GM23248 (cell line): ENCODE data around the gene MRPS24. TPM values are rescaled to one million over a fixed set of nuclear protein-coding genes. Genes with fewer than 3 reads are reported as not detected.
A peak's percentile ranks its signal among the peaks of the same experiment; 100 is the strongest.

Experiments
- DNase-seq: peaks from one replicate; pipeline ENCODE4 v3.0.0-alpha.2; 2015
- H2AFZ ChIP-seq: fragments of 200-600 bp; sonication (generic); 2 replicates; pipeline ENCODE4 v1.6.1; 2016; ENCODE audit warnings: antibody characterized with exemption
- H3F3A ChIP-seq: fragments of 200-600 bp; sonication (generic); 2 replicates; pipeline ENCODE4 v1.6.1; 2016; ENCODE audit warnings: mild to moderate bottlenecking, antibody characterized with exemption, mixed run types; ENCODE audit not compliant: insufficient read depth
- H3K27ac ChIP-seq: fragments of 200-600 bp; sonication (generic); 2 replicates; pipeline ENCODE4 v1.5.1; 2016; ENCODE audit warnings: mild to moderate bottlenecking
- H3K27me3 ChIP-seq: fragments of 200-600 bp; sonication (generic); replicated peaks from 2 replicates; pipeline ENCODE4 v1.6.1; 2016; ENCODE audit warnings: mild to moderate bottlenecking; ENCODE audit not compliant: insufficient read depth
- H3K36me3 ChIP-seq: fragments of 200-600 bp; sonication (generic); 2 replicates; pipeline ENCODE4 v1.6.1; 2016; ENCODE audit warnings: low read depth, mild to moderate bottlenecking
- H3K4me1 ChIP-seq: fragments of 200-600 bp; sonication (generic); 2 replicates; pipeline ENCODE4 v1.6.1; 2016; ENCODE audit warnings: mild to moderate bottlenecking; ENCODE audit not compliant: insufficient read depth
- H3K4me2 ChIP-seq: fragments of 200-600 bp; sonication (generic); one replicate; pipeline ENCODE4 v1.6.1; 2016; ENCODE audit warnings: mild to moderate bottlenecking; ENCODE audit not compliant: unreplicated experiment
- H3K4me3 ChIP-seq: fragments of 200-600 bp; sonication (generic); 2 replicates; pipeline ENCODE4 v1.5.1; 2016; ENCODE audit warnings: mild to moderate bottlenecking
- H3K79me2 ChIP-seq: fragments of 200-600 bp; sonication (generic); 2 replicates; pipeline ENCODE4 v1.6.1; 2016; ENCODE audit warnings: mild to moderate bottlenecking; ENCODE audit not compliant: insufficient read depth
- H3K9ac ChIP-seq: fragments of 200-600 bp; sonication (generic); 2 replicates; pipeline ENCODE4 v1.6.1; 2016; ENCODE audit warnings: mild to moderate bottlenecking
- H3K9me2 ChIP-seq: fragments of 200-600 bp; sonication (generic); 2 replicates; pipeline ENCODE4 v1.6.1; 2016; ENCODE audit warnings: mixed run types, mild to moderate bottlenecking, moderate library complexity; ENCODE audit not compliant: insufficient read depth
- H3K9me3 ChIP-seq: fragments of 200-600 bp; sonication (generic); one replicate; pipeline ENCODE4 v1.6.1; 2017; ENCODE audit warnings: low read depth
- H4K20me1 ChIP-seq: fragments of 200-600 bp; sonication (generic); 2 replicates; pipeline ENCODE4 v1.6.0; 2016; ENCODE audit not compliant: insufficient read depth
- EZH2 ChIP-seq: fragments of 200-600 bp; sonication (generic); IDR thresholded peaks from 2 replicates; pipeline ENCODE4 v1.6.1; 2018; ENCODE audit warnings: antibody characterized with exemption, mild to moderate bottlenecking; ENCODE audit not compliant: insufficient read depth, poor library complexity, severe bottlenecking
- EZH2phosphoT487 ChIP-seq: fragments of 200-600 bp; sonication (generic); IDR thresholded peaks from 2 replicates; pipeline ENCODE4 v1.6.1; 2018; ENCODE audit warnings: antibody characterized with exemption, moderate library complexity, mild to moderate bottlenecking, low read depth; ENCODE audit not compliant: insufficient read depth
- WGBS, 2 experiments: methylation state at CpG; one replicate each; pipeline ENCODE4 v1.1.6; 2015 to 2017; ENCODE audit warnings: low lambda C conversion rate in 2 of 2, low coverage in 1 of 2; ENCODE audit errors: missing lambda C conversion rate in 2 of 2; 5-methylcytosine and 5-hydroxymethylcytosine counted together
- in situ Hi-C: fragments of 300-500 bp; cut with MboI; formaldehyde crosslinking; loops from 2 replicates; pipeline ENCODE4 v1.15.0; 2020
- polyA plus RNA-seq: library from polyadenylated mRNA; unstranded; fragments of >200 nt; fragmentation: Nextera tagmentation; extraction: Ambion mirVana; gene quantifications from 2 replicates; pipeline ENCODE4 v1.2.1, GENCODE V29; 2016
- total RNA-seq: library from RNA; depleted of rRNA; stranded (reverse); fragments of >200 nt; shearing (Covaris generic); gene quantifications from 2 replicates; pipeline ENCODE4 v1.2.3, GENCODE V29; 2014

MRPS24 gene
- total and polyA plus RNA-seq, 2 experiments from 2014 or later: 113 to 163 TPM

DNA sequence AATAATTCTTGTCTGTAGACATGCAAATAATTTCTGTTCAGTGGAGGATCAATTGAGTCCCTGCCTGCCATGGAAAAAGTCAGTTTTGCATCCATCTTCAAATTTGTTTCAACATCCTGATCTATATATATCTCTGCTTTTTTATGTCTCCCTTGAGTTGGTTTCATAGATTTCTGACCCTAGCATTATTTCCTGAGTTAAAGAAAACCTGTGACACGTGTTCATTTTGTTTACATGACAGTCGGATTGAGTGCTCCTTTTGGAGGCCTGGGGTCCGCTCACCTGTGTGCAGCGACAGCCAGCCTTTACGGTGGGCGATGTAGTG, 674 bp downstream of the MRPS24 start:
- 5 to 7% methylated on average over 6 of the region's 6 CpGs for WGBS, 2 experiments

DNA sequence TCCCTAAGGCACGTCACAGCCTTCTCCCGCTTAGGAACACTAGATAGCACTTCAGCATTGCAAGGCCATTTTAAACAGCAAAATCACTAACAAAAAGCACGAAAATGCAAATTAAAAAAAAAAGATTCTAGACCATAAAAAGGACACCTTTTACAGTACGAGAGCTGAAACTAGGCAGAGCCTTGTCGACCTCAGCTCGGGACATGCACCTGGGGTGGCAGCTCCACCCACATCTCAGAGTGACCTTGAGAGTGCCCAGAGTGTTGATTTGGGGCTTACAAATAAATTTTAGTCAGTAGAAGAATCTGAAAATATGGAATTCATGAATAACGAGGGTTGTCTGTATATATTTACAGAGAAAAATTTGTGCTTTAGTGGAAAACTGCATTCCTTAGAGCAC, 1.1 kb downstream of the MRPS24 start:
- peaks cover 15% of the 10 kb centered on the region for H3K79me2 ChIP-seq
- H3K27me3 ChIP-seq: no peaks in the 10 kb centered on the region
- H3K9me2 ChIP-seq: no peaks in the 10 kb centered on the region
- H3K27ac ChIP-seq: peak overlapping the region; percentile 100; the same call in 1 of the 2 replicates
- H3K36me3 ChIP-seq: no peaks in the 10 kb centered on the region; the same call in none of the 2 replicates
- H2AFZ ChIP-seq: peak overlapping the region; percentile 43; the same call in 1 of the 2 replicates
- DNase-seq: no peak
- H3K4me3 ChIP-seq: peak overlapping the region; percentile 85
- no peaks in the 10 kb centered on the region for H3K9me3 ChIP-seq
- H4K20me1 ChIP-seq: no peaks in the 10 kb centered on the region
- in situ Hi-C loops: no loop called here
- WGBS, 2 experiments: 75 to 77% methylated on average over 7 of the region's 7 CpGs
- peak overlapping the region; percentile 98 for H3K9ac ChIP-seq
- peaks cover 40% of the 10 kb centered on the region for H3F3A ChIP-seq
- no peak for TF ChIP-seq EZH2
- TF ChIP-seq EZH2phosphoT487: no peak
- H3K4me2 ChIP-seq: peak overlapping the region; percentile 94
- H3K4me1 ChIP-seq: peaks cover 41% of the 10 kb centered on the region

More for the DNA sequence above, 674 bp downstream of the MRPS24 start:
- no peaks in the 10 kb centered on the region for H3K27me3 ChIP-seq
- H3K9me3 ChIP-seq: no peaks in the 10 kb centered on the region
- peak overlapping the region; percentile 85 for H3K4me3 ChIP-seq
- peak overlapping the region; percentile 43; the same call in 1 of the 2 replicates for H2AFZ ChIP-seq
- H3K27ac ChIP-seq: peak overlapping the region; percentile 100
- H3K36me3 ChIP-seq: no peaks in the 10 kb centered on the region; the same call in none of the 2 replicates
- H3K4me2 ChIP-seq: peak overlapping the region; percentile 94
- peaks cover 44% of the 10 kb centered on the region for H3K4me1 ChIP-seq
- peak; percentile 10 for DNase-seq
- peak overlapping the region; percentile 98 for H3K9ac ChIP-seq
- TF ChIP-seq EZH2phosphoT487: no peak
- no peak for TF ChIP-seq EZH2
- H3K9me2 ChIP-seq: no peaks in the 10 kb centered on the region
- in situ Hi-C loops: no loop called here
- no peaks in the 10 kb centered on the region for H4K20me1 ChIP-seq
- H3F3A ChIP-seq: peaks cover 43% of the 10 kb centered on the region
- peaks cover 15% of the 10 kb centered on the region for H3K79me2 ChIP-seq

DNA sequence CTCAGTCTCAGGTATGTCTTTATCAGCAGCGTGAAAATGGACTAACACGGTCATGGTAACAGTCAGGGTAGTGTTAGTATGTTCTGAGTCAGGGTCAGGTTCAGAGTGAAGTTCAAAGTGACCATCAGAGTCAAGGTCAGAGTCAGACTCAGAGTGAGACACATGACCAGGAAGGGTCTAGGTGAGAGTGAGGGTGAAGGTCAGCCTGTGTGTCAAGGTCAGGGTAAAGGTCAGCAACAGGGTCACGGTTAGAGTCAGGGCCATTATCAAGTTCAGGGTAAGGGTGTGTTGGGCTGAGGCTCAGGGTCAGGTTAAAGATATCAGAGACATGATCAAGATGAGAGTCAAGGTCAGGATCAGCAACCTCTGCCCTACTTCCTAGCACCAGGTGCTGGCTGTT, 4.0 kb downstream of the MRPS24 start:
- TF ChIP-seq EZH2: no peak
- TF ChIP-seq EZH2phosphoT487: no peak
- WGBS, 2 experiments: 97 to 98% methylated on average over 3 of the region's 3 CpGs
- H3K9ac ChIP-seq: no peak overlapping the region
- no peaks in the 10 kb centered on the region for H4K20me1 ChIP-seq
- DNase-seq: no peak
- H3K4me1 ChIP-seq: peaks cover 12% of the 10 kb centered on the region
- peaks cover 11% of the 10 kb centered on the region for H3F3A ChIP-seq
- no peak overlapping the region for H3K4me2 ChIP-seq
- H3K9me3 ChIP-seq: no peaks in the 10 kb centered on the region
- H3K27me3 ChIP-seq: no peaks in the 10 kb centered on the region
- no peaks in the 10 kb centered on the region; the same call in none of the 2 replicates for H3K36me3 ChIP-seq
- no peak overlapping the region for H2AFZ ChIP-seq
- H3K79me2 ChIP-seq: peaks cover 15% of the 10 kb centered on the region
- H3K4me3 ChIP-seq: no peak overlapping the region
- no peaks in the 10 kb centered on the region for H3K9me2 ChIP-seq
- in situ Hi-C loops: no loop called here
- H3K27ac ChIP-seq: no peak overlapping the region

DNA sequence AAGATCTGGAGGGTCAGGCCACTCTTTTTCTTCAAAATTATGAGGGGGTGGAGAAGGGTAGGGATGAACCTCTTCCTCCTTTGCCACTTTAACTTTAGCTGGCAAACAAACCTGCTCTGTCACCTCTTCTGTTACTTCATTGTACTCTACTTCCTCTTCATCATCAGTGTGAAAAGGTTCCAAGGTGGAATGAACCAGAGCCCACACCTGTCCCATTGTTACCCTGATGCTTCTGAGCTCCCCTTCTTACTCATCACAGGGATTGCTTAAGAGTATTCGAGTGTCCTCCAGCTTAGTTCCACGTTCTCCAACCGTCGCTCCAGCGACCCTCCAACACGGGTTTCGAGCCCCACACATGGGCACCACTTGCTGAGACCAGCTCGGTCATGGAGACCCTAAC, 5.2 kb downstream of the MRPS24 start:
- Histone ChIP-seq H3K36me3 (no peaks in the 10 kb centered on the region; the same call in none of the 2 replicates), H3K9me2 (no peaks in the 10 kb centered on the region), H2AFZ (no peak overlapping the region), H3K27ac (no peak overlapping the region), H3K79me2 (peaks cover 15% of the 10 kb centered on the region), H3K4me2 (no peak overlapping the region), H3K9me3 (no peaks in the 10 kb centered on the region), H3K27me3 (no peaks in the 10 kb centered on the region), H3K4me3 (no peak overlapping the region), H4K20me1 (no peaks in the 10 kb centered on the region), H3K9ac (no peak overlapping the region), H3F3A (0 out of 2 replicates have a peak, but pooled peaks cover 4% of the 10 kb centered on the region), H3K4me1 (peaks cover 9% of the 10 kb centered on the region)
- in situ Hi-C loops: no loop called here
- no peak for DNase-seq
- WGBS, 2 experiments: 78 to 80% methylated on average over 8 of the region's 8 CpGs
- TF ChIP-seq EZH2phosphoT487: no peak
- no peak for TF ChIP-seq EZH2
